ENCODE results near the gene SLC20A1.

Gene SLC20A1

GRCh38 chr2:112646791-112647689, 1.3 kb downstream of the SLC20A1 start:
- H3K4me3 ChIP-seq (replicated peaks; ENCODE audit: low read depth, low read length) = peak overlapping the region; percentile 82
- TF ChIP-seq, protein P1, sequence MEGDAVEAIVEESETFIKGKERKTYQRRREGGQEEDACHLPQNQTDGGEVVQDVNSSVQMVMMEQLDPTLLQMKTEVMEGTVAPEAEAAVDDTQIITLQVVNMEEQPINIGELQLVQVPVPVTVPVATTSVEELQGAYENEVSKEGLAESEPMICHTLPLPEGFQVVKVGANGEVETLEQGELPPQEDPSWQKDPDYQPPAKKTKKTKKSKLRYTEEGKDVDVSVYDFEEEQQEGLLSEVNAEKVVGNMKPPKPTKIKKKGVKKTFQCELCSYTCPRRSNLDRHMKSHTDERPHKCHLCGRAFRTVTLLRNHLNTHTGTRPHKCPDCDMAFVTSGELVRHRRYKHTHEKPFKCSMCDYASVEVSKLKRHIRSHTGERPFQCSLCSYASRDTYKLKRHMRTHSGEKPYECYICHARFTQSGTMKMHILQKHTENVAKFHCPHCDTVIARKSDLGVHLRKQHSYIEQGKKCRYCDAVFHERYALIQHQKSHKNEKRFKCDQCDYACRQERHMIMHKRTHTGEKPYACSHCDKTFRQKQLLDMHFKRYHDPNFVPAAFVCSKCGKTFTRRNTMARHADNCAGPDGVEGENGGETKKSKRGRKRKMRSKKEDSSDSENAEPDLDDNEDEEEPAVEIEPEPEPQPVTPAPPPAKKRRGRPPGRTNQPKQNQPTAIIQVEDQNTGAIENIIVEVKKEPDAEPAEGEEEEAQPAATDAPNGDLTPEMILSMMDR (IDR thresholded peaks at IDR 0.05; ENCODE audit: low read length, missing control alignments) = no peak
- no peak for DNase-seq (ENCODE audit: low read depth)

DNA sequence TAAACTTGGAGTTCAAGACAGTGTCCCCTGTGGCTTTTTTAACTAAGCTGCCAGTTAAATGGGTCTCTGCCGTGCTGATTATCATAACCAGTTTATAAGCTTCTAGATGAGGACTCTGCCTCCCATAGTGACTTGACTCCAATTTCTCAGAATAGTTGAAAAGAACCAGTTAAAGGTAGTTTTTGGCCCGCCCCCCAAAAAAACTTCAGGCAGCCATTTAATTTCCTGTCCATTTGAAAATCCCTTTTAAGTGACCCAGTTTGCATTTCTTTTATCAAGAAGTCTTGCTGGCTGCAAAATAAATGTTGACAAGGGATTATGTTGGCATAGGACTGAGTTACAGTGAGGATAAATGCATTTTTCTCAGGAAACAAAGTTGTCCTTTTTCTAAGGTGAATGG, 2.3 kb downstream of the SLC20A1 start:
- TF ChIP-seq, protein P1 (IDR thresholded peaks at IDR 0.05; ENCODE audit: low read length, missing control alignments) = no peak
- no peak for DNase-seq (ENCODE audit: low read depth)
- H3K4me3 ChIP-seq (replicated peaks; ENCODE audit: low read depth, low read length) = peak overlapping the region; percentile 82

DNA sequence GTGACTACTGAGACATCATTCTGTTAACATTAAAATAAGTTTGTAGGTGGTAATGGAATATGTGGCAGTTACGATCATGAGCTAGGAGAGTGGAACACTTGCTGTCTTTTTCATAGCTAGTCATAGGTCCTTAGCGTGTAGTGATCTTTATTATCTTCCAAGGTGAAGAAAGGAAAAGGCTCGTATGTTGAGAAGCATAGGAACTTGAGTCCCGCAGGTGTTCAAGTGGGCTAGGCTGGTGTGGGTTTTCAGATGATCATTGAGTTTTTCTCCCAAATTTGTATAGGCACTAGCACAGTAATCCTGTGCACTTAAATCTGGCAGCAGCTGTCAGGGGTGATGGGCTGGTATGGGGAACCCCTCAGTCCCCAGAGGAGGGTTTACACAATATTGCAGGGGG, 10.9 kb downstream of the SLC20A1 start:
- H3K4me3 ChIP-seq (replicated peaks; ENCODE audit: low read depth, low read length) = no peak overlapping the region
- TF ChIP-seq, protein P1 (IDR thresholded peaks at IDR 0.05; ENCODE audit: low read length, missing control alignments) = no peak
- DNase-seq (ENCODE audit: low read depth) = no peak

- no peak overlapping the region for H3K4me3 ChIP-seq (replicated peaks; ENCODE audit: low read depth, low read length)
- TF ChIP-seq, protein P1 (IDR thresholded peaks at IDR 0.05; ENCODE audit: low read length, missing control alignments) = no peak
- DNase-seq (ENCODE audit: low read depth) = no peak
Observed at GRCh38 chr2:112658301-112658700, 12.6 kb downstream of the SLC20A1 start.

DNA sequence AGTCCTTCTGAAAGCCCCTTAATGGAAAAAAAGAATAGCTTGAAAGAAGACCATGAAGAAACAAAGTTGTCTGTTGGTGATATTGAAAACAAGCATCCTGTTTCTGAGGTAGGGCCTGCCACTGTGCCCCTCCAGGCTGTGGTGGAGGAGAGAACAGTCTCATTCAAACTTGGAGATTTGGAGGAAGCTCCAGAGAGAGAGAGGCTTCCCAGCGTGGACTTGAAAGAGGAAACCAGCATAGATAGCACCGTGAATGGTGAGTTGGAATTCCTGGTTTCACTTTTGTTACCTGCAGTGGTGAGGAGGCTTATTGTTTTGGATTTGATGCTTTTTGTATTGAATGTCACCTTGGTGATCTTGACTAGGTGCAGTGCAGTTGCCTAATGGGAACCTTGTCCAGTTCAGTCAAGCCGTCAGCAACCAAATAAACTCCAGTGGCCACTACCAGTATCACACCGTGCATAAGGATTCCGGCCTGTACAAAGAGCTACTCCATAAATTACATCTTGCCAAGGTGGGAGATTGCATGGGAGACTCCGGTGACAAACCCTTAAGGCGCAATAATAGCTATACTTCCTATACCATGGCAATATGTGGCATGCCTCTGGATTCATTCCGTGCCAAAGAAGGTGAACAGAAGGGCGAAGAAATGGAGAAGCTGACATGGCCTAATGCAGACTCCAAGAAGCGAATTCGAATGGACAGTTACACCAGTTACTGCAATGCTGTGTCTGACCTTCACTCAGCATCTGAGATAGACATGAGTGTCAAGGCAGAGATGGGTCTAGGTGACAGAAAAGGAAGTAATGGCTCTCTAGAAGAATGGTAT, 13.3 kb downstream of the SLC20A1 start:
- no peak for DNase-seq (ENCODE audit: low read depth)
- TF ChIP-seq, protein P1 (IDR thresholded peaks at IDR 0.05; ENCODE audit: low read length, missing control alignments) = peak; percentile 7
- H3K4me3 ChIP-seq (replicated peaks; ENCODE audit: low read depth, low read length) = no peak overlapping the region

DNA sequence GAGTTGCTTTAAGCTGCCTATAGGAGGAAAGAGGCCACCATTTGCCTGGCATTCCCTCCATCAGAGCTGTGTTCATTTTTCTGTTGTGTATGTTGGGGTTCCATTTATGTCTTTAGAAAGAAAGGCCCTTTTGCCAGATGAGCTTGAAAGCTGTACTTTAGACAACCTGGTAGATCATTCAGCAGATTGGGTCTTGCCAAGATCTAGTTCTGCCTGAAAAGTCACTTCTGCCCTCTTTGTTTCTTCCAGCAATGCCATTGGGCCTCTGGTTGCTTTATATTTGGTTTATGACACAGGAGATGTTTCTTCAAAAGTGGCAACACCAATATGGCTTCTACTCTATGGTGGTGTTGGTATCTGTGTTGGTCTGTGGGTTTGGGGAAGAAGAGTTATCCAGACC, 14.4 kb downstream of the SLC20A1 start:
- TF ChIP-seq, protein P1 (IDR thresholded peaks at IDR 0.05; ENCODE audit: low read length, missing control alignments) = no peak
- DNase-seq (ENCODE audit: low read depth) = no peak
- H3K4me3 ChIP-seq (replicated peaks; ENCODE audit: low read depth, low read length) = no peak overlapping the region

All from fibroblast of pulmonary artery (primary cell).